ENCODE data around the gene ARHGAP35.

GRCh38 chr19:46862503-46862834 lies 1.7 kb downstream of the ARHGAP35 start:
- no peak for TF ChIP-seq POLR2A (IDR thresholded peaks at IDR 0.05)
- no peak for TF ChIP-seq EP300 (IDR thresholded peaks at IDR 0.05)
- no peak for TF ChIP-seq CTCF (IDR thresholded peaks at IDR 0.05)

Measured in ovary (tissue), 3 donors.